Right ventricle myocardium superior (tissue), 1 donor: ENCODE measurements around the gene RPS15A. TPM values are rescaled to one million over a fixed set of nuclear protein-coding genes. Genes with fewer than 3 reads are reported as not detected.
"Not testable (repeated sequence)": the region's sequence is repeated elsewhere in the genome, so short reads cannot be mapped to it uniquely, and the experiment has no call there.

Source experiments
- ATAC-seq: fragments of 200-7000 bp; cut with Tn5 transposase; one replicate; pipeline ENCODE4 v1.9.1; 2020; ENCODE audit warnings: mild to moderate bottlenecking; ENCODE audit not compliant: poor library complexity
- DNase-seq: peaks from one replicate; pipeline ENCODE4 v3.0.0-alpha.2; 2020
- intact Hi-C: fragments of 100-400 bp; cut with DNase I; formaldehyde crosslinking; loops from one replicate; pipeline ENCODE4 v1.11.2; 2022
- total RNA-seq: library from RNA; stranded (reverse); fragmentation: NEBNext Ultra II Directional; extraction: Animal tissue kit (Norgen Biotek cat#: 25700); gene quantifications from one replicate; pipeline ENCODE4 v1.2.1, GENCODE V29; 2021
- donor health status: DM: no; HTN: yes; CAD: no; lungs with severe emphysema.

RPS15A gene
- total RNA-seq, 1 donor from 2014 or later = 632 TPM

- ATAC-seq = peak; percentile 15
- intact Hi-C loops = no loop called here
- DNase-seq = no peak
Observed at GRCh38 chr16:18800775-18801144, 10.6 kb upstream of the RPS15A start.

DNA sequence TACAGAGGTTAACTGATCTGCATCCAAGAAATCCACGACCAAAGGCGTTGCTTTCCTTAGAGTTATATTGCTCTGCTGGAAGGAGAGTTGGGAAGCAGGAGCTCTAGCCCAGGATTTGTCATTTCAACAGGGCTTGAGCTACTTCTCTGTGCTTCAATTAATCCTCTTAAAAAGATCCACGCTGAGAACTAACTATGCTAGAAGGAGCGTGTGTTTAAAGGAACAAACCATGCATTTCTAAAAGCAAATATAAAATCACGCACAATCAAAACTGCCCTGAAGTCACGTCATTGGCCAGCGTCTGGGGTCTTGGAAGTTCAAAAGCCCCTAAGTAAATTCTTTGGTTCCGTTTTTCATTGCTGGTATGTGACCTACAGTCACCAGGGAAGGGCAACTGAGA lies 10.2 kb upstream of the RPS15A start:
- DNase-seq (no peak), ATAC-seq (no peak)
- intact Hi-C loops = no loop called here

- intact Hi-C loops = no loop called here
- ATAC-seq (no peak), DNase-seq (no peak)
Observed at GRCh38 chr16:18799500-18799899, 9.4 kb upstream of the RPS15A start.

GRCh38 chr16:18797746-18798145 lies 7.6 kb upstream of the RPS15A start:
- intact Hi-C loops = no loop called here
- ATAC-seq = no peak
- DNase-seq = no peak

DNA sequence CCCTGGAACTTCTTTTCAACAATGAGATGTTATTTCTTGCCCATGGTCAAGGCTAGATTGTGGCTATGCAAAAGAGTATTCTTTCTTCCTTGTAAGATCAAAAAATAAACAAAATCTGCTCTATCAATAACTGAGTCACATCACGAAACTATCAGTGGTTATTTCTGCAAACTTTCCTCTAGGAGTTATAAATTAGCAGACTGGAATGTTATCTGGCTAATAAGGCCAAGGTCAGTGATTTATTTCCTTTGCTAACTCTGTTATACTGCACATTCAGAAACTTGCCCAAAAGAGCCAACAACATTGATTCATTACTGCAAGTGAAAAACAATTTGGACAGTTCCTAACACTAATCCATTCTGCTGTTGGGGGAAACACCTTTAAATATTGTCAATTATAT lies 6.2 kb upstream of the RPS15A start:
- ATAC-seq (no peak), DNase-seq (no peak)
- intact Hi-C loops = no loop called here

DNA sequence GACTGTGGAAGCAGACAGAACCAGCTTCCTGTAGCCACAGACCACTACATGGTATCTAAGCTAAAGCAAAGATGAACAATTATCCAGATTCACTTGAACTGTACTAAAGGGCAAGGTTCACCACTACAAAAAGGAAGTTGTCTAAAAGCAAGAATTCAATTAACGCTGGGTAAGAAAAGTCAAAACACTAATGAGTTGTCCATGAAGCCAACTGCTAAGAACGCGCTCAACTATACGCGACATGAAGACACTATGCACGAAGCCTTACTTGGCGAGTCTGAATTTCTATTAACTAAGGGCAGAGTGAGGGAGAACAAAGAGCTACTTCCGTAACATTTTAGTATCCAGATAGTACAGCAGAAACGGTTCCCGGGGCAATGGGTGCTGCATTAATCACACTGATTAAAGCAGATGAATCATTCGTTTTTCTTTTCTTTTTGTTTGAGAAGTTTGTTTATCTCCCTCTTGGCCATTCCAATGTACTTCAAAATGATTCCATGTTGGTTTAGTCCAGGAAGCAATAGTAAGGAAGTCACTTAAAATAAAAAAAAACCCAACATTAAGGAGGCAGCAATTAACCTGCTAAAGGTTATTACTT lies 2.8 kb upstream of the RPS15A start:
- ATAC-seq = no peak
- intact Hi-C loops = no loop called here
- DNase-seq = no peak

- intact Hi-C loops = no loop called here
- no peak for DNase-seq
- no peak for ATAC-seq
Observed at GRCh38 chr16:18789515-18789849, 652 bp downstream of the RPS15A start.

DNA sequence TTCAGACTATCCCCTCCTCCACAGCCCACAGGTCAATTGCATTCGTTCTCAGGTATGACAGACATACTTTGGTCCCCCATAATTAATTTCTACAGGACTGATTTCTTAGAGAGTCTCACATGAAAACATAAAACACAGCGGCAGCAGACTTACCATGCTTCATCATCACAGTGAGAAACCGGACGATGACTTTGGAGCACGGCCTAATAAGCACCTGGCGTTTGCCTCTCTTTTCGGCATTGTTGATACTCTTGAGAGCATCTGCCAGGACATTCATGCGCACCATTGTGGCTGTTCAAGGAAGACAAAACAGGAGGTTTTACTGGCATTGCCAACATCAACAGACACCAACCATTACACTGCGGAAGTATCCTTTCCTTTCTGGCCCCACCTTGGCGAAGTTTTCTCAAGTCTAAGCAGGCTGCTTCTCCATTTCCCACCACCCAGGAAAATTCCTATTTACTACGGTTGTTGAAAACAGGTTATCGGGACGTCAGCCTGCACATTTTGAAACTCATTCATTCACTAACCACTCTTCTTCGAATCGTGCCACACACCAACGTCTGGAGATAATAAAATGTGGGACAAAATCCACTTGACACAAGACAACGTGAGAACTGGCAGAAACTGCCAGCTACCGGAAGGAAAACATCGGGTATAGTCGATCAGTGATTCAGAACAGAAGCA lies 1.2 kb downstream of the RPS15A start:
- DNase-seq (no peak), ATAC-seq (no peak)
- intact Hi-C loops = no loop called here

DNA sequence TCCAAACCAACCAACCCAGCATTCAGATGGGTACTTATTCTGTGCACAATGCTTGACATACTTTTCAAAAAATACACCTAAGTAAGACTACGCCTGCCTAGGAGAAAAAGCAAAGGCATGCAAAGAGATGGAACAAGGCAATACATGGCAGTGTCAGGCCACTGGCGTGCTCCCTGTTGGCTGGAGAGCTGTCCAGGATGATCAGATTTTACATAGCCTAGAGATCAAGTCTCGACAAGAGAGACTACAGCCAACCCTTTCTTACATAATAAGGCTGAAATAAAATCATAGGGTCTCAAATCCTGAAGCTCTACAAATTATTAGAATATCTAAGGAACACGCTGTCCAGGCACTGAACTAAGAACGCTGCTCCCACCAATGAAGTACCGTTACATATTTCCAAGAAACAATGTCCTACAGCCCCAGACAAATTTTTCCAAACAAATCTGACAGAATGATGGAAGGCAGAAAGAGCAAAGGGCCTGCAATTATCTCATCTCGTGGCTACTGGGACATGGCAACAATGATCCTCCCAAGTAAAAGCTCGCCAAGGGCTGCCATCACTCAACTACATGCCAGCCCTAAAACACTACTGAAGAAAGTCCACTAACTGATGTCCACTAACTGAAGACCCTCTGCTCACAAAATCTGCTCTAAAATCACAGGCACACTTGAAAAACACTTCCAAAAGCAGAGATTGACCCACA lies 5.1 kb downstream of the RPS15A start:
- intact Hi-C loops = no loop called here
- DNase-seq (no peak), ATAC-seq (no peak)

DNA sequence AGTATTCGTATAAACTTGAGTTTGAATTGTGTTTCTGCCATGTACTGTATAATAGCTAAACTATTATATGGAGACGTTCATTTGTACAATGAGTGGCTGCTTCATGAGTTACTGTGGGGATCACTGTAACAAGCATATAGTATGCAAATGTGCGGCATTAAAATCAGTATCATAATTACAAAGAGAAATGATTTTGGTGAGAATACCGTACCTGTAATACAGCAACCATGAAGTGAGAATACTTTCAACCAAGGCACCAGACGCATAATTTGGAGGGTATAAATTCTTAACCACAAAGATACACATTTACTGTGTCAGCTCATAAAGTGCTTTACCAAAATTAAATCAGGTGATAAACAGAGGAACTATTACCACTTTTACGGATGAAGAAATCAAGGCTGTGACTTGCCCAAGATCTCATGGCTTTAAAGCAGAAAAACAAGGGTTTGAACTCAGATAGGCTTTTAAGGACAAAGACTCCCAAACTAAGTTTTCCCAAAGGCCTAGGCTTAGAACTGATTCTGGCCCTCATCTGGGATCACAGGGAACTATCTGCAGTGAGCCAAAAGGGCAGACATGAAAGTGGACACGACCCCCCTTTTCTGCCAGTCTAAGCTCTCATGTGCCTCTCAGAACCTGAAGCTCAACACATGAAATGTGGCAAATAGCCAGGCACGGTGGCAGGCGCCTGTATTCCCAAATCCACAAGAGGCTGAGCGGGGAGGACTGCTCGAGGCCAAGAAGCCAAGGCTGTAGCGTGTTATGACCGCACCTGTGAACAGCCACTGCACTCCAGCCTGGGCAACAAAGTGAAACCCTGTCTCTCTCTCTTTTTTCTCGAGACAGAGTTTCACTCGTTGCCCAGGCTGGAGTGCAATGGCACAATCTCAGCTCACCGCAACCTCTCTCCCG lies 6.4 kb downstream of the RPS15A start:
- DNase-seq (no peak), ATAC-seq (no peak)
- intact Hi-C loops = no loop called here

DNA sequence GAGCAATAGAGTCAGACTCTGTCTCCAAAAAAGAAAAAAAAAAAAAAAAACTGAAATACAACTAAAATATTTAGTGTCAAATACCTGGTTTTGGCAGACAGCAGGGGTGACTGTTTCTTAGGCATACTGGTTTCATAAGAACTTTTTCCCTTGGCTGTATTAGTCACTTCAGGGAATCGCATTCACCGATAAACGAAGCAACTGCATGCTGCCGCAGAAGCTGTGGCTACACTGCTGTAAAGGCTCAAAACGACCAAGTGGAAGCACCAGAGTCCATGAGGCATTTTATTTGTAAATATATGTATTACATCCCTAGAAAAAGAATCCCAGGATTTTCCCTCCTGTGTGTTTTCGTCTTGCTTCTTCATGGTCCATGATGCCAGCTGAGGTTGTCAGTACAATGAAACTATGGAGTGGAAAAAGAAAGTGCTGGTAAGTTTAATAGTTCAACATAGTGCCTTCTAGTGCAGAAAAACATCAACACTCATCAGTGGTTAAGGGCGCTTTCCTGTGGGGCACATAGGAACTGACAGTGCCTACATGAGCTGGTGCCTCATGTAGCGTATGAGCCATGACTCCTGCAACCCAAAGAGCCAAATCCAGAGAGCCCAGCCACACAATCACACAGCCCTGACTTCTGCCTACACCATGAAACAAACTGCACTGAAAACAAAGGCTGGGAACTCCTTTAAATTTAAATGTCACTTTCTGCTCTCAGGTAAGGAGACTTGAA lies 7.3 kb downstream of the RPS15A start:
- no peak for ATAC-seq
- no peak for DNase-seq
- intact Hi-C loops = no loop called here

GRCh38 chr16:18781232-18781631 lies 8.9 kb downstream of the RPS15A start:
- DNase-seq, intact Hi-C loops, ATAC-seq: not testable (repeated sequence)

DNA sequence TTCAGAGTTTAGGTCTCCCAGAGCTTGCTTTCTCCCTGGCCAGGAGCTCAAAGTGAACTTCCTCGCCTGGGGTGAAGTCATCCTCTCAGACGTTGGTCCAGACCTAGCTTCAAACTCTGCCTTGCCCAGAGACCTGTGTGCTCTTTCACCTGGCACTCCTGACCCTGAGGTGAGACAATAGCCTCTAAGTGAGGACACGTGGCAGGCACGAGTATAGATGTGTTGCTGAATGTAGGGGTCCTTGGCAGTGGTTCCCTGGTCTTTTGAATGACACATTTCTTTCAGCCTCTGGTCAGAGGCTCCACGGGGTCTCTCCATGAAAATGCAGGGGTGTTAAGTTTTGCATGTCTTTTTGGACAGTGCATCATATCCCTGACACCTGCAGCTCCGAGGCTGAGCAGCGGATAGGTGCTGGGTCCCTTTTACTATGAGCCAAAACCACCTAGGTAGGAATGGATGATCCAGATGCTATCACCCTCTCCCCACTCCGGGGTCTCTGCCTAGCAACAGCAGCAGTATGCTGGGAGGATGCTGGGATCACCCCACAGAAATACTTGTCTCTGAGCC lies 9.6 kb downstream of the RPS15A start:
- DNase-seq, intact Hi-C loops: not testable (repeated sequence)
- ATAC-seq = peak; percentile 17

GRCh38 chr16:18777664-18778063 lies 12.5 kb downstream of the RPS15A start:
- ATAC-seq, DNase-seq, intact Hi-C loops: not testable (repeated sequence)

DNA sequence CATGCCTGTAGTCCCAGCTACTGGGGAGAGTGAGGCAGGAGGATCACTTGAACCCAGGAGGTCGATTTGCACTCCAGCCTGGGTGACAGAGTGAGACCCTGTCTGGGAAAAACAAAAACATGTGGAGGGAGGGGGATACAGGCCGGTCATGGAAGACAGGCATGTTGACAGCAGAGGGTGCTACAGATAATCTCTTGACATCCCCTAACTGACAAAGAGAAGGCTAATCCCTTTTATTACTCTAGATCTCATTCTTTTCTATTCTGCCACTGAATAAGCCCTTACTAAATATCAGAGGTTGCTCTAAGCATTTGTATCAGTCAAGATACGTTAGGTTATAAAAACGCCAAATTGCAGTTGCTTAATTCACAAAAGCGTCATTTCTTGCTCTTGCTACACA lies 13.8 kb downstream of the RPS15A start:
- ATAC-seq, intact Hi-C loops, DNase-seq: not testable (repeated sequence)

- ATAC-seq, DNase-seq, intact Hi-C loops: not testable (repeated sequence)
Observed at GRCh38 chr16:18774651-18775050, 15.5 kb downstream of the RPS15A start.

DNA sequence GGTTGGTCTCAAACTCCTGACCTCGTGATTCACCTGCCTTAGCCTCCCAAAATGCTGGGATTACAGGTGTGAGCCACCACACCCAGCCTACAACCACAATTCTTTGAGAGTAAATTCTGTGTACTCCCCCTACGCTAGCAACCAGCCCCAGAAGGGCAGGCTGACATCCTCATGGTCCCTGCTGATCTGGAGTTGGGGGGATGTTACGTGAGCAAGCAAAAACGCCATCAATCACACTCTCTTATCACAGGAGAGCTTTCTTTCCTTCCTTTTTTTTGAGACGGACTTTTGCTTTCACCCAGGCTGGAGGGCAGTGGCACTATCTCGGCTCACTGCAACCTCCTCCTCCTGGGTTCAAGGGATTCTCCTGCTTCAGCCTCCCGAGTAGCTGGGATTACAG lies 18.0 kb downstream of the RPS15A start:
- DNase-seq, ATAC-seq, intact Hi-C loops: not testable (repeated sequence)

DNA sequence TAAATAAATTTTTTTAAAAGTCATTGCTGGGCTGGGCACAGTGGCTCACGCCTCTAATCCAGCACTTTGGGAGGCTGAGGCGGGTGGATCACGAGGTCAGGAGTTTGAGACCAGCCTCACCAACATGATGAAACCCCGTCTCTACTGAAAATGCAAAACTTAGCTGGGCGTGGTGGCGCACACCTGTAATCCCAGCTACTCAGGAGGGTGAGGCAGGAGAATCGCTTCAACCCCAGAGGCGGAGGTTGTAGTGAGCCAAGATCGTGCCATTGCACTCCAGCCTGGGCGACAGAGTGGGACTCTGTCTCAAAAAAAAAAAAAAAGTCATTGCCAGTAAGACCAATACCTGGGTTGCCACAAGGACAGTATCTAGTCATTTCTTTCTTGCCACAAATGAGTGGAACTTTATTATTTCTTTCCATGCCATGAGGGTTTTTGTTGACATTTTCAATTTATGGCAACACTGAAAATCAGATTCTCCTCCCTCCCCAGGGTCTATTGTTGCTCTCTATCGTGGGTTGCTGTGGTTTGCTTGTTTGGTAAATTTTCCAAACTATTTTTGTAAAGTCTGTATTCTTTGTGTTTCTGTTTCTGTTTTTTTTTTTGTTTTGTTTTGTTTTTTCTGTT lies 19.7 kb downstream of the RPS15A start:
- intact Hi-C loops, DNase-seq, ATAC-seq: not testable (repeated sequence)
